ENCODE results near the gene BNIP1.

BNIP1 gene

GRCh38 chr5:173213236-173213933 is 69.1 kb downstream of the BNIP1 start:
- no peak for DNase-seq (ENCODE audit: low spot score)

Data from SW480 (cell line).